MCF 10A (cell line): ENCODE results near the gene HRK. TPM values are rescaled to one million over a fixed set of nuclear protein-coding genes. Genes with fewer than 3 reads are reported as not detected.

Experiments used
- BruUV-seq: library from RNA; stranded (reverse); fragments of 400-500 nt; replicated peaks from 2 replicates; lab custom pipeline; 2021; lab: Mats Ljungman, UMichigan
- CTCF ChIA-PET: fragments of 300-600 bp; sonication (Branson Sonifier 250); formaldehyde crosslinking; extraction: SDS; loops from one replicate; lab custom pipeline; 2021; ENCODE audit warnings: antibody characterized with exemption, inconsistent platforms; lab: Yijun Ruan, JAX
- POLR2A ChIA-PET: fragments of 300-600, 350-650 bp; sonication (Branson Sonifier 250); formaldehyde crosslinking; extraction: SDS; loops from one replicate; lab custom pipeline; 2020; ENCODE audit warnings: antibody characterized with exemption, inconsistent platforms; lab: Yijun Ruan, JAX
- DNase-seq: peaks from one replicate; pipeline ENCODE4 v3.0.0-alpha.2; 2018; ENCODE audit not compliant: unreplicated experiment
- H3K27ac Mint-ChIP-seq: one replicate; pipeline ENCODE4 v1.8.0; 2022; ENCODE audit warnings: mild to moderate bottlenecking, low read depth, mixed read lengths; ENCODE audit not compliant: unreplicated experiment
- H3K27me3 Mint-ChIP-seq: one replicate; pipeline ENCODE4 v1.8.0; 2022; ENCODE audit warnings: mixed read lengths; ENCODE audit not compliant: insufficient read depth, unreplicated experiment
- H3K36me3 Mint-ChIP-seq: one replicate; pipeline ENCODE4 v1.8.0; 2022; ENCODE audit warnings: mild to moderate bottlenecking, moderate library complexity, mixed read lengths; ENCODE audit not compliant: insufficient read depth, unreplicated experiment
- H3K4me1 Mint-ChIP-seq: one replicate; pipeline ENCODE4 v1.8.0; 2022; ENCODE audit warnings: mixed read lengths; ENCODE audit not compliant: insufficient read depth, unreplicated experiment
- H3K4me3 Mint-ChIP-seq: one replicate; pipeline ENCODE4 v1.8.0; 2022; ENCODE audit warnings: mild to moderate bottlenecking, moderate library complexity, mixed read lengths; ENCODE audit not compliant: unreplicated experiment
- H3K9me3 Mint-ChIP-seq: one replicate; pipeline ENCODE4 v1.8.0; 2022; ENCODE audit warnings: mixed read lengths; ENCODE audit not compliant: unreplicated experiment
- CTCF ChIP-seq: fragments of 200-600 bp; IDR thresholded peaks from one replicate; pipeline ENCODE4 v1.8.0; 2022; ENCODE audit warnings: antibody characterized with exemption, mild to moderate bottlenecking; ENCODE audit not compliant: unreplicated experiment
- intact Hi-C: fragments of 100-400 bp; cut with micrococcal nuclease; formaldehyde crosslinking; loops from 2 replicates; pipeline ENCODE4 v1.14.1; 2022
- total RNA-seq: library from RNA; stranded (reverse); gene quantifications from 2 replicates; pipeline ENCODE4 v1.2.3, GENCODE V29; 2022

Gene HRK
- total RNA-seq, 1 experiment from 2014 or later: 3.0 TPM

GRCh38 chr12:116880213-116880816, 926 bp downstream of the HRK start:
- Mint-ChIP-seq H3K4me1 (peaks cover 19% of the 10 kb centered on the region), H3K36me3 (no peaks in the 10 kb centered on the region), H3K4me3 (peak overlapping the region; percentile 80), H3K27ac (no peak overlapping the region), H3K27me3 (peaks cover 25% of the 10 kb centered on the region), H3K9me3 (no peaks in the 10 kb centered on the region)
- TF ChIP-seq CTCF: no peak
- BruUV-seq: TSS peak; percentile 41
- no peak for DNase-seq
- ChIA-PET POLR2A (interaction anchor here (0.6 to 3.0 kb wide), 8 partner anchors 14 to 604 kb away, joined by 3 to 18 read pairs (median 4); no protein-coding TSS in a partner anchor), CTCF (interaction anchor here (0.5 to 2.0 kb wide), 14 partner anchors 11 to 179 kb away, joined by 3 to 9 read pairs (median 4); no protein-coding TSS in a partner anchor)
- intact Hi-C loops: loop anchor here (5.0 to 10.0 kb wide), 2 partner anchors 63 to 146 kb away; partner anchors contain the start of genes RNFT2 and SPRING1

GRCh38 chr12:116879509-116880212, 1.6 kb downstream of the HRK start:
- Mint-ChIP-seq H3K36me3 (no peaks in the 10 kb centered on the region), H3K4me3 (peak overlapping the region; percentile 80), H3K27ac (no peak overlapping the region), H3K4me1 (peaks cover 19% of the 10 kb centered on the region), H3K9me3 (no peaks in the 10 kb centered on the region), H3K27me3 (peaks cover 25% of the 10 kb centered on the region)
- POLR2A ChIA-PET: interaction anchor here (0.9 to 3.0 kb wide), 5 partner anchors 14 to 161 kb away, joined by 3 to 18 read pairs (median 6); no protein-coding TSS in a partner anchor
- intact Hi-C loops: loop anchor here (5.0 to 10.0 kb wide), 2 partner anchors 62 to 145 kb away; partner anchors contain the start of genes RNFT2 and SPRING1
- CTCF ChIA-PET: interaction anchor here (1.1 to 2.0 kb wide), 6 partner anchors 10 to 170 kb away, joined by 3 to 9 read pairs (median 6); no protein-coding TSS in a partner anchor
- no peak for DNase-seq
- no TSS peak for BruUV-seq
- no peak for TF ChIP-seq CTCF

GRCh38 chr12:116878567-116879508, 2.4 kb downstream of the HRK start:
- Mint-ChIP-seq H3K27ac (no peak overlapping the region), H3K9me3 (no peaks in the 10 kb centered on the region), H3K36me3 (no peaks in the 10 kb centered on the region), H3K27me3 (peaks cover 25% of the 10 kb centered on the region), H3K4me1 (peaks cover 19% of the 10 kb centered on the region), H3K4me3 (peak overlapping the region; percentile 80)
- DNase-seq: peak; percentile 66
- CTCF ChIA-PET: interaction anchor here (1.2 to 1.7 kb wide), 3 partner anchors 12 to 22 kb away, joined by 3 to 7 read pairs (median 7); no protein-coding TSS in a partner anchor
- intact Hi-C loops: no loop called here
- TF ChIP-seq CTCF: no peak
- POLR2A ChIA-PET: interaction anchor here (0.6 to 3.0 kb wide), 6 partner anchors 13 to 290 kb away, joined by 3 to 18 read pairs (median 5); no protein-coding TSS in a partner anchor
- TSS peak; percentile 59 for BruUV-seq
